NT2/D1 (cell line): ENCODE data around the gene CLTA.

Experiments used
- SUZ12 ChIP-seq: IDR thresholded peaks from 2 replicates; pipeline ENCODE4 v1.6.1; 2011; ENCODE audit not compliant: insufficient read length, insufficient read depth; ENCODE audit errors: extremely low read depth
- ZNF274 ChIP-seq: IDR thresholded peaks from 2 replicates; pipeline ENCODE4 v1.6.1; 2011; ENCODE audit warnings: mild to moderate bottlenecking, low read depth, low read length

DNA sequence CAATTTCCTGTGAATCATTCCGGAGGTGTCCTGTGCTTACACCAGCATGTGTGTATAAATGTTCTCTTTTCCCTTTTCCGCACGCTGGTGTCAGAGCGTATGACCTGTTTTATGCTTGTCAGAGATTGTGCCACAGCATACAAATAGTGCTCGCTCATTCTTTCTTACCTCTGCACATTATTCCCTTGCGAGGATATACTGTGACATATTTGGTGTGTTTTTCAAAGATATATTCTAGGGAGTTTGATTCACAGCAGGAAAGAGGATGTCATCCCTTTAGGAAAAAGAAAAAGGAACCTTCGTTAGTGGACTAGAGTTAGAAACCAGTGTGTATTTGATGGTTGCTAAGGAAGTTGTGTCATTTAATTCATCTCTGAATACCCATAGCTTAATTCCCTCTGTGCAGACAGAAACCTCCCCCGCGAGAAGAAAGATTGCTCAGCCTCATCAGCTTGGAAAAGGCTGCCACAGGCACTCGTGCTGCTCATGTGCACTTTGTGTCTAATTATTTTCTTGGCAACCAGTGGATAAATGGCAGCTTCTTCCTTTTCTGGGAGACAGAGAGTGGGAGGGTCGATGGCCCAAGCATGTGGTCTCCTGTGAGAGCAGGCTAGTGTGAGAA, 36.3 kb upstream of the CLTA start:
- TF ChIP-seq ZNF274: no peak
- no peak for TF ChIP-seq SUZ12
